Breast epithelium (tissue), 3 donors: ENCODE data around the gene NAA38.

Experiments
- POLR2AphosphoS5 ChIP-seq, 3 donors: sonication (generic); formaldehyde crosslinking; IDR thresholded peaks; one replicate each; pipeline ENCODE4 v1.6.1; 2017; ENCODE audit warnings: antibody characterized with exemption in 3 of 3
- TF ChIP-seq, protein P1 (sequence below), 3 donors: fragments of 450-650 bp; IDR thresholded peaks; one replicate each; pipeline ENCODE4 v1.5.1; 2016 to 2017; ENCODE audit warnings: antibody characterized with exemption in 3 of 3, mild to moderate bottlenecking in 3 of 3, moderate library complexity in 3 of 3

DNA sequence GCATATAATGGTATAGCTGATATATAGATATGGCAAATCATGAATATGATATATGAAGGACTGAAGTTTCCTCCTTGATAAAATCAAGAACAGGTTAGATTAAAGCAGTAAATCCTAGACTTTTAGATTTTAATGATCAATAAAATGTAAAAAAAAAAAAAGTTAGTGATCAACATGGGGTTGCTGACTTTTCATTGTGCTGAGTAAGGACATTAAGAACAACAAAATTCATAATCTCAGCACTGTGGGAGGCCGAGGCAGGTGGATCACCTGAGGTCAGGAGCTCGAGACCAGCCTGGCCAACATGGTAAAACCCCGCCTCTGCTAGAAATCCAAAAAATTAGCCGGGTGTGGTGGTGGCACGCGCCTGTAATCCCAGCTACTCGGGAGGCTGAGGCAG, 20.9 kb upstream of the NAA38 start:
- TF ChIP-seq, protein P1, sequence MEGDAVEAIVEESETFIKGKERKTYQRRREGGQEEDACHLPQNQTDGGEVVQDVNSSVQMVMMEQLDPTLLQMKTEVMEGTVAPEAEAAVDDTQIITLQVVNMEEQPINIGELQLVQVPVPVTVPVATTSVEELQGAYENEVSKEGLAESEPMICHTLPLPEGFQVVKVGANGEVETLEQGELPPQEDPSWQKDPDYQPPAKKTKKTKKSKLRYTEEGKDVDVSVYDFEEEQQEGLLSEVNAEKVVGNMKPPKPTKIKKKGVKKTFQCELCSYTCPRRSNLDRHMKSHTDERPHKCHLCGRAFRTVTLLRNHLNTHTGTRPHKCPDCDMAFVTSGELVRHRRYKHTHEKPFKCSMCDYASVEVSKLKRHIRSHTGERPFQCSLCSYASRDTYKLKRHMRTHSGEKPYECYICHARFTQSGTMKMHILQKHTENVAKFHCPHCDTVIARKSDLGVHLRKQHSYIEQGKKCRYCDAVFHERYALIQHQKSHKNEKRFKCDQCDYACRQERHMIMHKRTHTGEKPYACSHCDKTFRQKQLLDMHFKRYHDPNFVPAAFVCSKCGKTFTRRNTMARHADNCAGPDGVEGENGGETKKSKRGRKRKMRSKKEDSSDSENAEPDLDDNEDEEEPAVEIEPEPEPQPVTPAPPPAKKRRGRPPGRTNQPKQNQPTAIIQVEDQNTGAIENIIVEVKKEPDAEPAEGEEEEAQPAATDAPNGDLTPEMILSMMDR (IDR thresholded peaks at IDR 0.05), result no peak
- no peak for TF ChIP-seq POLR2AphosphoS5 (IDR thresholded peaks at IDR 0.05)
